Measurements from ENCODE around the gene FAIM2. TPM values are rescaled to one million over a fixed set of nuclear protein-coding genes. Genes with fewer than 3 reads are reported as not detected.

FAIM2 gene
- total and polyA plus RNA-seq, 2 donors, result 0.24 to 0.41 TPM

GRCh38 chr12:49921936-49922335 lies 18.2 kb upstream of the FAIM2 start:
- H3K4me3 ChIP-seq (ENCODE audit: low read length in 2 of 2), result no peak overlapping the region
- no peak overlapping the region for H3K27ac ChIP-seq (ENCODE audit: low read depth in 1 of 2, low read length in 1 of 2)
- H3K4me1 ChIP-seq (ENCODE audit: control insufficient read depth in 2 of 2, insufficient read depth in 2 of 2, low read length in 2 of 2), result no peaks in the 10 kb centered on the region
- no peaks in the 10 kb centered on the region for H3K9me3 ChIP-seq (ENCODE audit: control insufficient read depth in 2 of 2, insufficient read depth in 1 of 2, low read length in 1 of 2)
- H3K27me3 ChIP-seq (ENCODE audit: control insufficient read depth in 2 of 2, insufficient read depth in 1 of 2, low read length in 1 of 2), result peaks cover 0 to 18% of the 10 kb centered on the region in 2 donors
- H3K36me3 ChIP-seq (ENCODE audit: control insufficient read depth in 2 of 2, insufficient read depth in 2 of 2, low read length in 1 of 2), result no peaks in the 10 kb centered on the region
- DNase-seq (ENCODE audit: low read depth in 6 of 9, low spot score in 9 of 9), result no peak
- WGBS, result 84% methylated on average over 6 of the region's 6 CpGs

- no peak for DNase-seq (ENCODE audit: low read depth in 6 of 9, low spot score in 9 of 9)
- H3K4me1 ChIP-seq (ENCODE audit: control insufficient read depth in 2 of 2, insufficient read depth in 2 of 2, low read length in 2 of 2), result no peaks in the 10 kb centered on the region
- H3K9me3 ChIP-seq (ENCODE audit: control insufficient read depth in 2 of 2, insufficient read depth in 1 of 2, low read length in 1 of 2), result no peaks in the 10 kb centered on the region
- H3K36me3 ChIP-seq (ENCODE audit: control insufficient read depth in 2 of 2, insufficient read depth in 2 of 2, low read length in 1 of 2), result no peaks in the 10 kb centered on the region
- WGBS, result 76% methylated on average over 3 of the region's 3 CpGs
- H3K27ac ChIP-seq (ENCODE audit: low read depth in 1 of 2, low read length in 1 of 2), result no peak overlapping the region
- no peak overlapping the region for H3K4me3 ChIP-seq (ENCODE audit: low read length in 2 of 2)
- H3K27me3 ChIP-seq (ENCODE audit: control insufficient read depth in 2 of 2, insufficient read depth in 1 of 2, low read length in 1 of 2), result peaks cover 0 to 18% of the 10 kb centered on the region in 2 donors
These were observed 17.6 kb upstream of the FAIM2 start for GRCh38 chr12:49921299-49921698.

- H3K27ac ChIP-seq (ENCODE audit: low read depth in 1 of 2, low read length in 1 of 2), result no peak overlapping the region
- H3K4me3 ChIP-seq (ENCODE audit: low read length in 2 of 2), result no peak overlapping the region
- 91% methylated on average over 3 of the region's 3 CpGs for WGBS
- no peaks in the 10 kb centered on the region for H3K9me3 ChIP-seq (ENCODE audit: control insufficient read depth in 2 of 2, insufficient read depth in 1 of 2, low read length in 1 of 2)
- no peak for DNase-seq (ENCODE audit: low read depth in 6 of 9, low spot score in 9 of 9)
- no peaks in the 10 kb centered on the region for H3K36me3 ChIP-seq (ENCODE audit: control insufficient read depth in 2 of 2, insufficient read depth in 2 of 2, low read length in 1 of 2)
- H3K4me1 ChIP-seq (ENCODE audit: control insufficient read depth in 2 of 2, insufficient read depth in 2 of 2, low read length in 2 of 2), result no peaks in the 10 kb centered on the region
- H3K27me3 ChIP-seq (ENCODE audit: control insufficient read depth in 2 of 2, insufficient read depth in 1 of 2, low read length in 1 of 2), result peaks cover 0 to 20% of the 10 kb centered on the region in 2 donors
These were observed 17.2 kb upstream of the FAIM2 start for GRCh38 chr12:49920915-49921286.

DNA sequence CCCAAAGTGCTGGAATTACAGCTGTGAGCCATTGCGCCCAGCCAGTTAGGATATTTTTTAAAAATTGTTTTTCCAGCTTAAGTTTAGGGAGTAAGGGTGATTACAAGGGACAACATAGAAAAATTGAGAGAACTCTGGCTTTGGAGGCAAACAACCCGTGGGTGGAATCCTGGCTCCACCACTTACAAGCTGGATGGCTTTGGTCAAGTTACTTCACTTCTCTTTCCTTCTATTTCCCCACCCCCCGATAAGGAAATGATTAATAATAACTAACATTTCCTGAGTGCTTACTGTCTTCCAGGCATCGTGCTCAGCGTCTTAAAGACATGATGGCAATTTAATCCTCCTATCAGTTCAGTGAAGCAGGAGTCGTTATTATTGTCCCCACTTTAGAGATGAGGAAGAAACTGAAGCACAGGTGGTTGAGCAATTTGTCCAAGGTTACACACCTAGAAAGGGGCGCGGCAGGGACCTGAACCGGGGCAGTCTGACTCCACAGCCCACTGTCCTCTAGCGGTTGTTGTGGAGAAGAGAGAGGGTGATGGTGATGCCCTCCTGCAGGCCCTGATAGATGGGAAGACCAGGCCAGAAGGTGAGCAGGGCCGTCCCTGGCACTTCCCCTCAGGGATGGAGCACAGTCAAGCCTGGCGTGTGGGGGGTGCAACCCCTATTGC lies 16.7 kb upstream of the FAIM2 start:
- Histone ChIP-seq H3K4me1 (ENCODE audit: control insufficient read depth in 2 of 2, insufficient read depth in 2 of 2, low read length in 2 of 2) (no peaks in the 10 kb centered on the region), H3K27ac (ENCODE audit: low read depth in 1 of 2, low read length in 1 of 2) (no peak overlapping the region), H3K36me3 (ENCODE audit: control insufficient read depth in 2 of 2, insufficient read depth in 2 of 2, low read length in 1 of 2) (no peaks in the 10 kb centered on the region), H3K27me3 (ENCODE audit: control insufficient read depth in 2 of 2, insufficient read depth in 1 of 2, low read length in 1 of 2) (peaks cover 0 to 20% of the 10 kb centered on the region in 2 donors), H3K4me3 (ENCODE audit: low read length in 2 of 2) (no peak overlapping the region), H3K9me3 (ENCODE audit: control insufficient read depth in 2 of 2, insufficient read depth in 1 of 2, low read length in 1 of 2) (no peaks in the 10 kb centered on the region)
- 71% methylated on average over 12 of the region's 12 CpGs for WGBS
- DNase-seq (ENCODE audit: low read depth in 6 of 9, low spot score in 9 of 9), result no peak

GRCh38 chr12:49917788-49918173 lies 14.1 kb upstream of the FAIM2 start:
- Histone ChIP-seq H3K27ac (ENCODE audit: low read depth in 1 of 2, low read length in 1 of 2) (no peak overlapping the region), H3K36me3 (ENCODE audit: control insufficient read depth in 2 of 2, insufficient read depth in 2 of 2, low read length in 1 of 2) (no peaks in the 10 kb centered on the region), H3K4me3 (ENCODE audit: low read length in 2 of 2) (no peak overlapping the region), H3K27me3 (ENCODE audit: control insufficient read depth in 2 of 2, insufficient read depth in 1 of 2, low read length in 1 of 2) (peaks cover 0 to 24% of the 10 kb centered on the region in 2 donors), H3K4me1 (ENCODE audit: control insufficient read depth in 2 of 2, insufficient read depth in 2 of 2, low read length in 2 of 2) (no peaks in the 10 kb centered on the region), H3K9me3 (ENCODE audit: control insufficient read depth in 2 of 2, insufficient read depth in 1 of 2, low read length in 1 of 2) (no peaks in the 10 kb centered on the region)
- DNase-seq (ENCODE audit: low read depth in 6 of 9, low spot score in 9 of 9), result no peak
- 91% methylated on average over 5 of the region's 5 CpGs for WGBS

GRCh38 chr12:49917166-49917787 lies 13.6 kb upstream of the FAIM2 start:
- no peak for DNase-seq (ENCODE audit: low read depth in 6 of 9, low spot score in 9 of 9)
- H3K9me3 ChIP-seq (ENCODE audit: control insufficient read depth in 2 of 2, insufficient read depth in 1 of 2, low read length in 1 of 2), result no peaks in the 10 kb centered on the region
- peaks cover 0 to 21% of the 10 kb centered on the region in 2 donors for H3K27me3 ChIP-seq (ENCODE audit: control insufficient read depth in 2 of 2, insufficient read depth in 1 of 2, low read length in 1 of 2)
- no peaks in the 10 kb centered on the region for H3K4me1 ChIP-seq (ENCODE audit: control insufficient read depth in 2 of 2, insufficient read depth in 2 of 2, low read length in 2 of 2)
- no peaks in the 10 kb centered on the region for H3K36me3 ChIP-seq (ENCODE audit: control insufficient read depth in 2 of 2, insufficient read depth in 2 of 2, low read length in 1 of 2)
- H3K4me3 ChIP-seq (ENCODE audit: low read length in 2 of 2), result no peak overlapping the region
- 97% methylated on average over 12 of the region's 12 CpGs for WGBS
- H3K27ac ChIP-seq (ENCODE audit: low read depth in 1 of 2, low read length in 1 of 2), result no peak overlapping the region

- H3K27me3 ChIP-seq (ENCODE audit: control insufficient read depth in 2 of 2, insufficient read depth in 1 of 2, low read length in 1 of 2), result peaks cover 0 to 21% of the 10 kb centered on the region in 2 donors
- no peak for DNase-seq (ENCODE audit: low read depth in 6 of 9, low spot score in 9 of 9)
- H3K36me3 ChIP-seq (ENCODE audit: control insufficient read depth in 2 of 2, insufficient read depth in 2 of 2, low read length in 1 of 2), result no peaks in the 10 kb centered on the region
- H3K4me3 ChIP-seq (ENCODE audit: low read length in 2 of 2), result no peak overlapping the region
- H3K9me3 ChIP-seq (ENCODE audit: control insufficient read depth in 2 of 2, insufficient read depth in 1 of 2, low read length in 1 of 2), result no peaks in the 10 kb centered on the region
- no peaks in the 10 kb centered on the region for H3K4me1 ChIP-seq (ENCODE audit: control insufficient read depth in 2 of 2, insufficient read depth in 2 of 2, low read length in 2 of 2)
- WGBS, result 93% methylated on average over 8 of the region's 8 CpGs
- H3K27ac ChIP-seq (ENCODE audit: low read depth in 1 of 2, low read length in 1 of 2), result no peak overlapping the region
These were observed 12.6 kb upstream of the FAIM2 start for GRCh38 chr12:49916129-49916919.

GRCh38 chr12:49912345-49913255 lies 8.9 kb upstream of the FAIM2 start:
- Histone ChIP-seq H3K36me3 (ENCODE audit: control insufficient read depth in 2 of 2, insufficient read depth in 2 of 2, low read length in 1 of 2) (no peaks in the 10 kb centered on the region), H3K9me3 (ENCODE audit: control insufficient read depth in 2 of 2, insufficient read depth in 1 of 2, low read length in 1 of 2) (no peaks in the 10 kb centered on the region), H3K27me3 (ENCODE audit: control insufficient read depth in 2 of 2, insufficient read depth in 1 of 2, low read length in 1 of 2) (peaks cover 0 to 13% of the 10 kb centered on the region in 2 donors), H3K4me3 (ENCODE audit: low read length in 2 of 2) (no peak overlapping the region), H3K4me1 (ENCODE audit: control insufficient read depth in 2 of 2, insufficient read depth in 2 of 2, low read length in 2 of 2) (no peaks in the 10 kb centered on the region), H3K27ac (ENCODE audit: low read depth in 1 of 2, low read length in 1 of 2) (no peak overlapping the region)
- 89% methylated on average over 16 of the region's 16 CpGs for WGBS
- no peak for DNase-seq (ENCODE audit: low read depth in 6 of 9, low spot score in 9 of 9)
